Panc1 (cell line): ENCODE results near the gene GMEB1. TPM values are rescaled to one million over a fixed set of nuclear protein-coding genes. Genes with fewer than 3 reads are reported as not detected.
A peak's percentile ranks its signal among the peaks of the same experiment; 100 is the strongest.

Source experiments
- ATAC-seq: fragments of 200-7000 bp; cut with Tn5 transposase; 2 replicates; pipeline ENCODE4 v1.9.1; 2020; ENCODE audit warnings: mild to moderate bottlenecking, moderate library complexity
- BruUV-seq: library from RNA; stranded (reverse); fragments of 400-500 nt; replicated peaks from 2 replicates; lab custom pipeline; 2021; lab: Mats Ljungman, UMichigan
- CTCF ChIA-PET: fragments of 300-600 bp; sonication (Branson Sonifier 250); formaldehyde crosslinking; loops from one replicate; lab custom pipeline; 2022; ENCODE audit warnings: antibody characterized with exemption; lab: Charles Lee
- POLR2A ChIA-PET: fragments of 300-600 bp; sonication (Branson Sonifier 250); formaldehyde crosslinking; loops from one replicate; lab custom pipeline; 2022; ENCODE audit warnings: antibody characterized with exemption; lab: Charles Lee
- DNase-seq: peaks from one replicate; pipeline ENCODE4 v3.0.0-alpha.2; 2010; ENCODE audit warnings: low read depth, low spot score
- H3K27ac ChIP-seq: 2 replicates; pipeline ENCODE4 v1.5.1; 2011; ENCODE audit warnings: mild to moderate bottlenecking, low read length, inconsistent platforms
- H3K27me3 ChIP-seq: fragments of 200-500 bp; sonication (Bioruptor generic); 2 replicates; pipeline ENCODE4 v1.6.0; 2014; ENCODE audit warnings: low read length, inconsistent platforms; ENCODE audit not compliant: control insufficient read depth, insufficient read depth
- H3K36me3 ChIP-seq: fragments of 200-500 bp; sonication (Bioruptor generic); 2 replicates; pipeline ENCODE4 v1.5.1; 2014; ENCODE audit warnings: inconsistent platforms, mild to moderate bottlenecking, low read length, moderate library complexity; ENCODE audit not compliant: control insufficient read depth, insufficient read depth
- H3K4me1 ChIP-seq: 2 replicates; pipeline ENCODE4 v1.5.1; 2011; ENCODE audit warnings: inconsistent platforms, mild to moderate bottlenecking, low read length, moderate library complexity; ENCODE audit not compliant: control insufficient read depth, insufficient read depth
- H3K4me3 ChIP-seq, 2 experiments: 2 replicates each; pipeline ENCODE4 v1.5.1; 2011 to 2012; ENCODE audit warnings: low read depth in 2 of 2, low read length in 2 of 2, mild to moderate bottlenecking in 2 of 2, inconsistent platforms in 1 of 2, moderate library complexity in 1 of 2
- H3K9me3 ChIP-seq: fragments of 200-500 bp; sonication (Bioruptor generic); 2 replicates; pipeline ENCODE4 v1.5.1; 2014; ENCODE audit warnings: low read depth, mild to moderate bottlenecking, inconsistent platforms, low read length, moderate library complexity; ENCODE audit not compliant: control insufficient read depth, insufficient read depth
- CTCF ChIP-seq: fragments of 450-650 bp; IDR thresholded peaks from 2 replicates; pipeline ENCODE4 v1.5.1; 2017; ENCODE audit warnings: mild to moderate bottlenecking
- POLR2AphosphoS5 ChIP-seq: IDR thresholded peaks from 2 replicates; pipeline ENCODE4 v1.6.1; 2012; ENCODE audit warnings: mild to moderate bottlenecking, low read depth, low read length, moderate library complexity
- REST ChIP-seq, 2 experiments: IDR thresholded peaks; 2 replicates each; pipeline ENCODE4 v1.6.1; 2011 to 2012; ENCODE audit warnings: low read depth in 2 of 2, control low read depth in 1 of 2, low read length in 1 of 2, mild to moderate bottlenecking in 1 of 2, moderate library complexity in 1 of 2; ENCODE audit not compliant: insufficient read depth in 1 of 2
- SIN3A ChIP-seq: IDR thresholded peaks from 2 replicates; pipeline ENCODE4 v1.6.1; 2012; ENCODE audit warnings: low read depth, mild to moderate bottlenecking, low read length, moderate library complexity, borderline replicate concordance; ENCODE audit not compliant: insufficient read depth
- TCF7L2 ChIP-seq: IDR thresholded peaks from 2 replicates; pipeline ENCODE4 v1.6.1; 2011; ENCODE audit warnings: mild to moderate bottlenecking, low read depth, low read length, inconsistent platforms
- in situ Hi-C: cut with HindIII; loops from 2 replicates; pipeline ENCODE4 v1.10.0; 2016; ENCODE audit warnings: low sequenced_read_pairs, low pct_unique_long_range_greater_than_20kb
- intact Hi-C: fragments of 100-400 bp; cut with micrococcal nuclease; formaldehyde crosslinking; loops from one replicate; pipeline ENCODE4 v1.10.0; 2022; ENCODE audit not compliant: unreplicated experiment
- total RNA-seq: library from RNA; stranded (reverse); gene quantifications from one replicate; pipeline ENCODE4 v1.2.1, GENCODE V29; 2021; ENCODE audit not compliant: unreplicated experiment

The GMEB1 gene
- total RNA-seq, 1 experiment from 2014 or later: 13.8 TPM

- H3K9me3 ChIP-seq: no peaks in the 10 kb centered on the region
- H3K27ac ChIP-seq: no peak overlapping the region
- H3K36me3 ChIP-seq: no peaks in the 10 kb centered on the region
- ChIA-PET CTCF (no interaction called here), POLR2A (interaction anchor here (0.6 kb wide), 2 partner anchors 17 to 135 kb away, joined by 11 to 14 read pairs; no protein-coding TSS in a partner anchor)
- DNase-seq (no peak), ATAC-seq (peak; percentile 46; the same call in 1 of the 2 replicates)
- BruUV-seq: no TSS peak
- no peak overlapping the region for H3K4me3 ChIP-seq
- TF ChIP-seq POLR2AphosphoS5 (no peak), REST (IDR thresholded peaks at IDR 0.05; ENCODE audit: insufficient read depth in 1 of 2, low read depth in 2 of 2, low read length in 1 of 2) (no peak), SIN3A (no peak), TCF7L2 (no peak), CTCF (no peak)
- no peaks in the 10 kb centered on the region for H3K27me3 ChIP-seq
- in situ Hi-C loops: no loop called here
- intact Hi-C loops: no loop called here
- no peaks in the 10 kb centered on the region for H3K4me1 ChIP-seq
These were observed 50.2 kb downstream of the GMEB1 start for GRCh38 chr1:28718586-28719331.

GRCh38 chr1:28719332-28719619 lies 50.7 kb downstream of the GMEB1 start:
- intact Hi-C loops: no loop called here
- POLR2A ChIA-PET: interaction anchor here (0.6 kb wide), 1 partner anchor 17 kb away, joined by 14 read pairs; no protein-coding TSS in a partner anchor

More at GRCh38 chr1:28719332-28719619, 50.7 kb downstream of the GMEB1 start:
- no peaks in the 10 kb centered on the region for H3K36me3 ChIP-seq
- CTCF ChIA-PET: no interaction called here
- BruUV-seq: no TSS peak
- no peak for DNase-seq
- in situ Hi-C loops: no loop called here
- ATAC-seq: no peak
- H3K4me1 ChIP-seq: no peaks in the 10 kb centered on the region
- H3K4me3 ChIP-seq: no peak overlapping the region
- no peaks in the 10 kb centered on the region for H3K9me3 ChIP-seq
- H3K27me3 ChIP-seq: no peaks in the 10 kb centered on the region
- TF ChIP-seq POLR2AphosphoS5 (no peak), CTCF (no peak), REST (IDR thresholded peaks at IDR 0.05; ENCODE audit: insufficient read depth in 1 of 2, low read depth in 2 of 2, low read length in 1 of 2) (no peak), TCF7L2 (no peak), SIN3A (no peak)
- no peak overlapping the region for H3K27ac ChIP-seq
